MCF 10A (cell line): ENCODE measurements around the gene CACYBP. TPM values are rescaled to one million over a fixed set of nuclear protein-coding genes. Genes with fewer than 3 reads are reported as not detected.

Source experiments
- BruUV-seq: library from RNA; stranded (reverse); fragments of 400-500 nt; replicated peaks from 2 replicates; lab custom pipeline; 2021; lab: Mats Ljungman, UMichigan
- CTCF ChIA-PET: fragments of 300-600 bp; sonication (Branson Sonifier 250); formaldehyde crosslinking; extraction: SDS; loops from one replicate; lab custom pipeline; 2021; ENCODE audit warnings: antibody characterized with exemption, inconsistent platforms; lab: Yijun Ruan, JAX
- POLR2A ChIA-PET: fragments of 300-600, 350-650 bp; sonication (Branson Sonifier 250); formaldehyde crosslinking; extraction: SDS; loops from one replicate; lab custom pipeline; 2020; ENCODE audit warnings: antibody characterized with exemption, inconsistent platforms; lab: Yijun Ruan, JAX
- DNase-seq: peaks from one replicate; pipeline ENCODE4 v3.0.0-alpha.2; 2018; ENCODE audit not compliant: unreplicated experiment
- H3K27ac Mint-ChIP-seq: one replicate; pipeline ENCODE4 v1.8.0; 2022; ENCODE audit warnings: mild to moderate bottlenecking, low read depth, mixed read lengths; ENCODE audit not compliant: unreplicated experiment
- H3K27me3 Mint-ChIP-seq: one replicate; pipeline ENCODE4 v1.8.0; 2022; ENCODE audit warnings: mixed read lengths; ENCODE audit not compliant: insufficient read depth, unreplicated experiment
- H3K36me3 Mint-ChIP-seq: one replicate; pipeline ENCODE4 v1.8.0; 2022; ENCODE audit warnings: mild to moderate bottlenecking, moderate library complexity, mixed read lengths; ENCODE audit not compliant: insufficient read depth, unreplicated experiment
- H3K4me1 Mint-ChIP-seq: one replicate; pipeline ENCODE4 v1.8.0; 2022; ENCODE audit warnings: mixed read lengths; ENCODE audit not compliant: insufficient read depth, unreplicated experiment
- H3K4me3 Mint-ChIP-seq: one replicate; pipeline ENCODE4 v1.8.0; 2022; ENCODE audit warnings: mild to moderate bottlenecking, moderate library complexity, mixed read lengths; ENCODE audit not compliant: unreplicated experiment
- H3K9me3 Mint-ChIP-seq: one replicate; pipeline ENCODE4 v1.8.0; 2022; ENCODE audit warnings: mixed read lengths; ENCODE audit not compliant: unreplicated experiment
- CTCF ChIP-seq: fragments of 200-600 bp; IDR thresholded peaks from one replicate; pipeline ENCODE4 v1.8.0; 2022; ENCODE audit warnings: antibody characterized with exemption, mild to moderate bottlenecking; ENCODE audit not compliant: unreplicated experiment
- intact Hi-C: fragments of 100-400 bp; cut with micrococcal nuclease; formaldehyde crosslinking; loops from 2 replicates; pipeline ENCODE4 v1.14.1; 2022
- total RNA-seq: library from RNA; stranded (reverse); gene quantifications from 2 replicates; pipeline ENCODE4 v1.2.3, GENCODE V29; 2022

The CACYBP gene
- total RNA-seq, 1 experiment from 2014 or later: 205 TPM

GRCh38 chr1:174964261-174964971, 35.3 kb upstream of the CACYBP start:
- POLR2A ChIA-PET: interaction anchor here (0.7 to 5.5 kb wide), 6 partner anchors 10 to 165 kb away, joined by 3 to 35 read pairs (median 4); partner anchors contain the start of gene CACYBP

GRCh38 chr1:174964972-174965361, 34.8 kb upstream of the CACYBP start:
- DNase-seq: no peak
- ChIA-PET CTCF (interaction anchor here (1.0 to 6.6 kb wide), 5 partner anchors 10 to 195 kb away, joined by 3 to 40 read pairs (median 5); no protein-coding TSS in a partner anchor), POLR2A (interaction anchor here (0.6 to 5.5 kb wide), 6 partner anchors 11 to 1179 kb away, joined by 3 to 35 read pairs (median 6); partner anchors contain the start of genes CACYBP and MRPS14)
- no TSS peak for BruUV-seq
- Mint-ChIP-seq H3K27me3 (no peaks in the 10 kb centered on the region), H3K36me3 (peaks cover 5% of the 10 kb centered on the region), H3K9me3 (no peaks in the 10 kb centered on the region), H3K4me3 (no peak overlapping the region), H3K27ac (no peak overlapping the region), H3K4me1 (peaks cover 26% of the 10 kb centered on the region)
- TF ChIP-seq CTCF: no peak
- intact Hi-C loops: no loop called here

More at GRCh38 chr1:174964261-174964971, 35.3 kb upstream of the CACYBP start:
- Mint-ChIP-seq H3K4me1 (peaks cover 26% of the 10 kb centered on the region), H3K27ac (peak overlapping the region; percentile 18), H3K27me3 (no peaks in the 10 kb centered on the region), H3K4me3 (no peak overlapping the region), H3K36me3 (peaks cover 5% of the 10 kb centered on the region), H3K9me3 (no peaks in the 10 kb centered on the region)
- CTCF ChIA-PET: interaction anchor here (0.6 to 6.6 kb wide), 5 partner anchors 15 to 188 kb away, joined by 3 to 40 read pairs (median 5); no protein-coding TSS in a partner anchor
- intact Hi-C loops: no loop called here
- no peak for TF ChIP-seq CTCF
- BruUV-seq: no TSS peak
- peak; percentile 53 for DNase-seq

- CTCF ChIA-PET: interaction anchor here (1.0 to 6.6 kb wide), 6 partner anchors 9 to 872 kb away, joined by 3 to 40 read pairs (median 4); no protein-coding TSS in a partner anchor
- intact Hi-C loops: no loop called here
- Mint-ChIP-seq H3K9me3 (no peaks in the 10 kb centered on the region), H3K4me1 (peaks cover 26% of the 10 kb centered on the region), H3K27ac (no peak overlapping the region), H3K4me3 (no peak overlapping the region), H3K36me3 (peaks cover 5% of the 10 kb centered on the region), H3K27me3 (no peaks in the 10 kb centered on the region)
- TF ChIP-seq CTCF: no peak
- BruUV-seq: no TSS peak
- POLR2A ChIA-PET: interaction anchor here (0.6 to 5.5 kb wide), 7 partner anchors 11 to 1180 kb away, joined by 3 to 35 read pairs (median 4); partner anchors contain the start of genes CACYBP and MRPS14
- DNase-seq: no peak
Observed at GRCh38 chr1:174965362-174966007, 34.3 kb upstream of the CACYBP start.
